Thoracic aorta (tissue), 2 donors: ENCODE data around the gene NLRP6. TPM values are rescaled to one million over a fixed set of nuclear protein-coding genes. Genes with fewer than 3 reads are reported as not detected.
A peak's percentile ranks its signal among the peaks of the same experiment; 100 is the strongest.
"Not testable (repeated sequence)": the region's sequence is repeated elsewhere in the genome, so short reads cannot be mapped to it uniquely, and the experiment has no call there.

ENCODE experiments used
- ATAC-seq: fragments of 150-250 bp; one replicate; pipeline ENCODE4 v1.8.0; 2017; ENCODE audit warnings: low read depth; ENCODE audit not compliant: insufficient number of reproducible peaks, low FRiP score
- DNase-seq: peaks from one replicate; pipeline ENCODE4 v3.0.0-alpha.2; 2020; ENCODE audit warnings: low spot score
- H3K27ac ChIP-seq, 2 donors: fragments of 200-600 bp; sonication (generic); 1 replicate in 1 of 2; 2 replicates in 1 of 2; pipeline ENCODE4 v1.5.1; 2016; ENCODE audit warnings: mild to moderate bottlenecking in 2 of 2, moderate library complexity in 2 of 2
- H3K27me3 ChIP-seq: fragments of 200-600 bp; sonication (generic); replicated peaks from 2 replicates; pipeline ENCODE4 v1.6.0; 2016; ENCODE audit warnings: mild to moderate bottlenecking; ENCODE audit not compliant: insufficient read depth
- H3K36me3 ChIP-seq: fragments of 200-600 bp; sonication (generic); one replicate; pipeline ENCODE4 v1.5.1; 2016
- H3K4me1 ChIP-seq, 2 donors: fragments of 200-600 bp; sonication (generic); 1 replicate in 1 of 2; 2 replicates in 1 of 2; pipeline versions ENCODE4 v1.5.1 to v1.6.0; 2016; ENCODE audit warnings: low read depth in 2 of 2, mild to moderate bottlenecking in 1 of 2; ENCODE audit not compliant: control insufficient read depth in 1 of 2
- H3K4me3 ChIP-seq: fragments of 200-600 bp; sonication (generic); 2 replicates; pipeline ENCODE4 v1.5.1; 2016; ENCODE audit warnings: mild to moderate bottlenecking
- H3K9me3 ChIP-seq: fragments of 200-600 bp; sonication (generic); 2 replicates; pipeline ENCODE4 v1.5.1; 2016
- CTCF ChIP-seq: fragments of 200-600 bp; sonication (generic); IDR thresholded peaks from one replicate; pipeline ENCODE4 v1.5.1; 2019; ENCODE audit warnings: antibody characterized with exemption
- total RNA-seq, 2 donors: library from RNA; depleted of rRNA; stranded (reverse); fragments of >200 nt; gene quantifications; one replicate each; pipeline versions ENCODE4 v1.1.0 to v1.2.3, GENCODE V29; 2016

Gene NLRP6
- total RNA-seq, 2 donors from 2014 or later, result 5.6 to 6.6 TPM

GRCh38 chr11:327581-327923 is 49.3 kb downstream of the NLRP6 start:
- H3K4me1 ChIP-seq, result peaks cover 22 to 33% of the 10 kb centered on the region in 2 donors

GRCh38 chr11:328012-328411 is 49.8 kb downstream of the NLRP6 start:
- no peaks in the 10 kb centered on the region for H3K27me3 ChIP-seq
- no peaks in the 10 kb centered on the region for H3K9me3 ChIP-seq
- DNase-seq, result no peak
- H3K27ac ChIP-seq, result no peak overlapping the region
- peaks cover 22 to 33% of the 10 kb centered on the region in 2 donors for H3K4me1 ChIP-seq
- H3K36me3 ChIP-seq, result no peaks in the 10 kb centered on the region
- ATAC-seq, result no peak
- H3K4me3 ChIP-seq, result no peak overlapping the region
- TF ChIP-seq CTCF, result no peak

More at GRCh38 chr11:327581-327923, 49.3 kb downstream of the NLRP6 start:
- no peak for TF ChIP-seq CTCF
- H3K36me3 ChIP-seq, result no peaks in the 10 kb centered on the region
- no peaks in the 10 kb centered on the region for H3K9me3 ChIP-seq
- ATAC-seq (no peak), DNase-seq (no peak)
- H3K27ac ChIP-seq, result peak overlapping the region; percentile 70 to 80
- peak overlapping the region; percentile 43 for H3K4me3 ChIP-seq
- no peaks in the 10 kb centered on the region for H3K27me3 ChIP-seq

- not testable (repeated sequence) for DNase-seq, H3K4me3 ChIP-seq, H3K36me3 ChIP-seq, ATAC-seq, H3K27ac ChIP-seq, H3K27me3 ChIP-seq, H3K9me3 ChIP-seq
- peaks cover 22 to 33% of the 10 kb centered on the region in 2 donors for H3K4me1 ChIP-seq
Observed at GRCh38 chr11:328516-329100, 50.4 kb downstream of the NLRP6 start.

- no peaks in the 10 kb centered on the region for H3K27me3 ChIP-seq
- no peaks in the 10 kb centered on the region for H3K36me3 ChIP-seq
- no peak for TF ChIP-seq CTCF
- H3K27ac ChIP-seq, result no peak overlapping the region
- H3K4me3 ChIP-seq, result no peak overlapping the region
- H3K4me1 ChIP-seq, result peaks cover 20 to 25% of the 10 kb centered on the region in 2 donors
- ATAC-seq (no peak), DNase-seq (no peak)
- no peaks in the 10 kb centered on the region for H3K9me3 ChIP-seq
Observed at GRCh38 chr11:329886-330253, 51.7 kb downstream of the NLRP6 start.

GRCh38 chr11:330307-330693 is 52.1 kb downstream of the NLRP6 start:
- H3K9me3 ChIP-seq, result no peaks in the 10 kb centered on the region
- no peak for TF ChIP-seq CTCF
- DNase-seq (no peak), ATAC-seq (no peak)
- H3K27ac ChIP-seq, result no peak overlapping the region
- no peak overlapping the region for H3K4me3 ChIP-seq
- no peaks in the 10 kb centered on the region for H3K36me3 ChIP-seq
- H3K27me3 ChIP-seq, result no peaks in the 10 kb centered on the region
- H3K4me1 ChIP-seq, result peaks cover 19 to 23% of the 10 kb centered on the region in 2 donors

- Histone ChIP-seq H3K4me3 (no peak overlapping the region), H3K27ac (no peak overlapping the region), H3K9me3 (no peaks in the 10 kb centered on the region), H3K4me1 (peaks cover 15 to 19% of the 10 kb centered on the region in 2 donors), H3K27me3 (no peaks in the 10 kb centered on the region), H3K36me3 (no peaks in the 10 kb centered on the region)
- DNase-seq (no peak), ATAC-seq (no peak)
- no peak for TF ChIP-seq CTCF
Observed at GRCh38 chr11:330694-331357, 52.6 kb downstream of the NLRP6 start.
